Stomach smooth muscle (tissue), 2 donors: ENCODE results near the gene PLD1.

Experiments
- H3K27ac ChIP-seq: one replicate; pipeline ENCODE4 v1.7.0; 2013; ENCODE audit warnings: mild to moderate bottlenecking, low read length, inconsistent platforms
- H3K27me3 ChIP-seq, 2 donors: one replicate each; pipeline ENCODE4 v1.7.0; 2013; ENCODE audit warnings: low read length in 2 of 2; ENCODE audit not compliant: insufficient read depth in 2 of 2, control insufficient read depth in 1 of 2
- H3K36me3 ChIP-seq, 2 donors: one replicate each; pipeline ENCODE4 v1.7.0; 2013; ENCODE audit warnings: low read length in 2 of 2; ENCODE audit not compliant: control insufficient read depth in 2 of 2, insufficient read depth in 2 of 2
- H3K4me1 ChIP-seq: one replicate; pipeline ENCODE4 v1.7.0; 2013; ENCODE audit warnings: low read length; ENCODE audit not compliant: control insufficient read depth, insufficient read depth
- H3K4me3 ChIP-seq, 2 donors: one replicate each; pipeline ENCODE4 v1.7.0; 2013; ENCODE audit warnings: low read length in 2 of 2
- H3K9ac ChIP-seq, 2 donors: one replicate each; pipeline ENCODE4 v1.7.0; 2013; ENCODE audit warnings: low read length in 2 of 2, mild to moderate bottlenecking in 1 of 2
- H3K9me3 ChIP-seq, 2 donors: one replicate each; pipeline ENCODE4 v1.7.0; 2013; ENCODE audit warnings: low read length in 2 of 2; ENCODE audit not compliant: control insufficient read depth in 2 of 2
- donor health status: healthy.
- donor health status: Pancreatic carcinoma.

Gene PLD1

GRCh38 chr3:171782617-171783016, 27.7 kb downstream of the PLD1 start:
- H3K27me3 ChIP-seq, result no peaks in the 10 kb centered on the region

DNA sequence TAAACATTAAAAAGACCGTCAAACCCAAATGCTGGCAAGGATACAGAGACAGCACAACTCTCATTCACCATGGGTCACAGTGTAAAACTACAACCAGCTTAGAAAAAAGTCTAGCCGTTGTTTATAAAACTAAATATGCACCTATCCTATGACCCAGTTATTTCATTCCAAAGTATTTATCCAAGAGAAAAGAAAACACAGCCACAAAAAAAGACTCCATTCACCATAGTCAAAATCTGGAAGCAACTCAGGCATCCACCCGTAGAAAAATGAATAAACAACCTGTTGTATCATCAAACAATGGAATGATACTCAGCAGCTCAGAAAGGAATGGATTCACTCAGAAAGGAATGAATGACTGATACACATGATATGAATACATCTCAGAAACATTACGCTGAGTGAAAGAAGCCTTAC, 28.6 kb downstream of the PLD1 start:
- no peaks in the 10 kb centered on the region for H3K9me3 ChIP-seq
- H3K27me3 ChIP-seq, result no peaks in the 10 kb centered on the region
- H3K27ac ChIP-seq, result no peak overlapping the region
- no peaks in the 10 kb centered on the region for H3K36me3 ChIP-seq
- H3K4me3 ChIP-seq, result no peak overlapping the region
- no peaks in the 10 kb centered on the region for H3K4me1 ChIP-seq
- H3K9ac ChIP-seq, result no peak overlapping the region

More at GRCh38 chr3:171782617-171783016, 27.7 kb downstream of the PLD1 start:
- Histone ChIP-seq H3K36me3 (no peaks in the 10 kb centered on the region), H3K9me3 (no peaks in the 10 kb centered on the region), H3K4me3 (no peak overlapping the region), H3K9ac (no peak overlapping the region), H3K4me1 (no peaks in the 10 kb centered on the region), H3K27ac (no peak overlapping the region)

- no peaks in the 10 kb centered on the region for H3K36me3 ChIP-seq
- H3K4me1 ChIP-seq, result no peaks in the 10 kb centered on the region
- H3K9ac ChIP-seq, result no peak overlapping the region
- H3K9me3 ChIP-seq, result no peaks in the 10 kb centered on the region
- no peaks in the 10 kb centered on the region for H3K27me3 ChIP-seq
- H3K4me3 ChIP-seq, result no peak overlapping the region
- H3K27ac ChIP-seq, result no peak overlapping the region
Observed at GRCh38 chr3:171778493-171778892, 31.8 kb downstream of the PLD1 start.

DNA sequence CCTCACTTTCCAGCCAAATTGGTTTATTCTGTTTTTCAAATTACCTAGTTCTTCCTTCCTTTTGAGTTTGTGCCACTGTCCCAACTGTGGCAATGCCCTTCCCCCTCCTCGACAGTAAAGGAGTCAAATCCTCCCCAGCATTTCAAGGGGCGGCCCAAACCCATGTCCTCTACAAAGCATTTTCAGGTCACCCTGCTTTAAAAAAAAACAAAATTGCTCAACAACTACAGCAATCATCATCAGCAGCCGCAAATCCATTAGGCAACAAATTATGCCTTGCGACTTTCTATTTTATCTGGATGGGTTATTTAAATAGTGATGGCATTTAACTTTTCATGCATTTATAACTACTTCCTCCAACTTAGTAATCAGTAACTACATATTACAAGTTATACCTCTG, 32.7 kb downstream of the PLD1 start:
- no peaks in the 10 kb centered on the region for H3K36me3 ChIP-seq
- H3K27me3 ChIP-seq, result no peaks in the 10 kb centered on the region
- H3K4me1 ChIP-seq, result no peaks in the 10 kb centered on the region
- H3K9me3 ChIP-seq, result no peaks in the 10 kb centered on the region
- no peak overlapping the region for H3K9ac ChIP-seq
- no peak overlapping the region for H3K4me3 ChIP-seq
- no peak overlapping the region for H3K27ac ChIP-seq

DNA sequence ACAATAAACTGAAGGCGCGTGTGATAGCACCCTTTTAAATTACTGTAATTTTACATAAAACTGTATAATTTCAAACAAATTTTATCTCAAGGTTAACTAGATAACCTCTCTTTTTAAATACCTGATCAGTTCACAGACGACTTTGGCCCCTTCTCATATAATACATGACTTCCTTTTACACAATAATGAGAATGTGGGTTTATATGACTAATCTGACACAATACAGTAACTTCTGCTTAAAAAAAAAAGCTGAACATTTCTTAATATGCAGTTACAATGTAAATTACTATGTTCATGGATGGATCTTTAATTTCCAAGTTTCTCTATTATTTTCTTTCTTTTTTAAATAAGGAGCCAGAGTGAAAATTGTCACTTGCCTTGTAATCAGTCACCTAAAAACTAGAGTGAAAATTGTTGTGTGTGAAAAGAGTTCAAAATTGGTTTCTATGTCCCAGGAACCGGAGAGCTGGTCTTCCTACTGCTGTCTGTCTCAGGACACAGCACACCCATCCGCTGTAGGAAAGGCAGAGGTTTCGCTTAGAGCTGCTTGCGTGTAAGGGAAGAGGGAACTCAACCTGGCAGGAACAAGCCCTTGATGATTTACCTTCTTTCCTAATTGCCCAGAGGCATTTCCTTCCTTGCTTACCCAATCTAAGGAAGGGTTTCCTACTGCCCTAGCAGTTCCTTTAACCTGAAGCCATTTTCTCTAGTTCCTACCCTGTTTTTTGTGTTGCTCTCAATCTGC, 33.3 kb downstream of the PLD1 start:
- Histone ChIP-seq H3K9ac (no peak overlapping the region), H3K27me3 (no peaks in the 10 kb centered on the region), H3K9me3 (no peaks in the 10 kb centered on the region), H3K27ac (no peak overlapping the region), H3K4me1 (peaks cover 3% of the 10 kb centered on the region), H3K4me3 (no peak overlapping the region), H3K36me3 (no peaks in the 10 kb centered on the region)

DNA sequence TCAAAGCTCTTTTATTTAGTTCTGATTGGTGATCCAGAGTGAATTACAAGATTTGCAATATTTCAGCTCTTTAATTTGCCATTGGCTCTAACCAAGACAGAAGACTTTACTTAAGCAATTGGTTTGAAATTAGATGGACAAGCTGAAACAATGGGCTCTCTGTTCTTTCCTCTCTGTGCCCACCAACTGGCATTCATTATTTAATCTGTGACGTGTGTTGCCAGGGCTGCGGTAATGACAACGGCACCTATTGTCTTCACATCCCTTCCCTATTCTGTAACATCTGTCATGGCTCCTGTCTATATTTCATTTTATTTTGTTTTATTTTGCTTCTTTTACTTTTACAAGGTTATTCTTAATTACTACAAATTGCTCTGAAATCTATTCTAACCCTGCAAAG, 33.9 kb downstream of the PLD1 start:
- peaks cover 3% of the 10 kb centered on the region for H3K4me1 ChIP-seq
- H3K36me3 ChIP-seq, result no peaks in the 10 kb centered on the region
- no peaks in the 10 kb centered on the region for H3K27me3 ChIP-seq
- no peak overlapping the region for H3K9ac ChIP-seq
- H3K4me3 ChIP-seq, result no peak overlapping the region
- H3K27ac ChIP-seq, result no peak overlapping the region
- no peaks in the 10 kb centered on the region for H3K9me3 ChIP-seq

DNA sequence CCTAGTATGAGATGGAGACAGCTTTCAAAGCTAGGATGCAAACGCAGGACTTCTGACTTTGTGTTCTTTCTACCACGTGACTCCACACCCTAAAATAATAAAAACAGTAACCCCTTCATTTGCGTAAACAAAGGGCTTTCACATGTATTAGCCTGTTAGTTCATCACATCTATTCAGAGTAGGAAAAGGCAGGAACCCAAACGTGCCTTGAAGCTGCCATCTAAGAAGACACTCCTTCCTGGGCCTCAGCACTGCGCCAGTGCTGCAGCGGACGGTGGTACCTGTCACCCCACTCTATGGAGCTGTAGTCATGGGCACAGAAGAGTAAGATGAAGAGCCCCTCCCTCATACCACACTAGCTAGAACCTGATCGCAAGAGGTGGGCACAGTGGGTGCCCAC, 34.3 kb downstream of the PLD1 start:
- no peaks in the 10 kb centered on the region for H3K36me3 ChIP-seq
- H3K9me3 ChIP-seq, result no peaks in the 10 kb centered on the region
- no peak overlapping the region for H3K27ac ChIP-seq
- no peak overlapping the region for H3K4me3 ChIP-seq
- peaks cover 3% of the 10 kb centered on the region for H3K4me1 ChIP-seq
- no peaks in the 10 kb centered on the region for H3K27me3 ChIP-seq
- no peak overlapping the region for H3K9ac ChIP-seq

GRCh38 chr3:171774521-171774920, 35.8 kb downstream of the PLD1 start:
- Histone ChIP-seq H3K4me1 (peaks cover 3% of the 10 kb centered on the region), H3K36me3 (no peaks in the 10 kb centered on the region), H3K4me3 (no peak overlapping the region), H3K27me3 (no peaks in the 10 kb centered on the region), H3K27ac (no peak overlapping the region), H3K9ac (no peak overlapping the region), H3K9me3 (no peaks in the 10 kb centered on the region)

- Histone ChIP-seq H3K27me3 (no peaks in the 10 kb centered on the region), H3K36me3 (no peaks in the 10 kb centered on the region), H3K9me3 (no peaks in the 10 kb centered on the region), H3K9ac (no peak overlapping the region), H3K27ac (no peak overlapping the region), H3K4me1 (peaks cover 3% of the 10 kb centered on the region), H3K4me3 (no peak overlapping the region)
Observed at GRCh38 chr3:171772427-171773056, 37.7 kb downstream of the PLD1 start.

DNA sequence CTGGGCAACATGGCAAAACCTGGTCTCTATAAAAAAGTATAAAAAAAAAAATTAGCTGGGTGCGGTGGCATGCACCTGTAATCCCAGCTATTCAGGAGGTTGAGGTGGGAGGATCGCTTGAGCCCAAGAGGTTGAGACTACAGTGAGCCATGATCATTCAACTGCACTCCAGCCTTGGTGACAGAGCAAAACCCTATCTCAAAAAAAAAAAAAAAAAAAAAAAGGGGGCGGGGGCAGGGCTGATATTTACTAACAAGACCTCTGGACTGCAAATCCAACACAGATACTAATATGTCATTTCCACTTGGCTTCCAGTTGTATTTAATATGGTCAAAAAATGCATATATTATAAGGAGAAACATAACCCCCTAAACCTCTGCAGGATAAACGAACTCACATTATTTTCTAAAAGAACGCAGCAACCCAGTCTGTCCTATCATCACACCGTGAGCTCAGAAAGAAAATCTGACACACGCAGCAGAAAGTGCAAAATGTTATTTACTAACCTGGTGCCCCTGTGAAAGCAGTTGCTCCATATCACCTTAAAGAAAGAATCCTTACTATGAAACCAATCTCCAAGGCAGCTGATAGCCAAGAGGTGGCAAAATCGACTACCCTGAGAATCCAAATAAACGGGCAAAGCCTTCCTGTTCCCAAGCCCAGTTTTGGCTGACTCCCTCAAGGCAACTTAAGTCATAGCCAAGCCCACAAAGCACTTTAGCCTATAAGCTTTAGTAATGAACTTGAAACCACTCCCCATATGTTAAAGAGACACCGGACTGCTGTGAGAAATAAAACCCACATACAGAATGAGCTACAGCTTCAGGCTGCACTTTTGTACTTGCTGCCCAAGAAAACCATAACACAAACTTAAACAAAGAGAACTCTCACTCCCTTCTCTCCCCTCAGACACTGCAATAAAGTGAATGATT, 39.3 kb downstream of the PLD1 start:
- no peaks in the 10 kb centered on the region for H3K27me3 ChIP-seq
- H3K36me3 ChIP-seq, result no peaks in the 10 kb centered on the region
- H3K9ac ChIP-seq, result peak overlapping the region in 1 of 2 donors; percentile 62
- H3K4me3 ChIP-seq, result peak overlapping the region; percentile 70 to 77
- H3K4me1 ChIP-seq, result peaks cover 3% of the 10 kb centered on the region
- H3K27ac ChIP-seq, result no peak overlapping the region
- no peaks in the 10 kb centered on the region for H3K9me3 ChIP-seq
